HG03139 (cell line): ENCODE results near the gene UNC5B.

Source experiments
- ATAC-seq: cut with Tn5 transposase; IDR thresholded peaks from one replicate; pipeline ENCODE4 v1.9.1; 2021; ENCODE audit not compliant: unreplicated experiment

Gene UNC5B

DNA sequence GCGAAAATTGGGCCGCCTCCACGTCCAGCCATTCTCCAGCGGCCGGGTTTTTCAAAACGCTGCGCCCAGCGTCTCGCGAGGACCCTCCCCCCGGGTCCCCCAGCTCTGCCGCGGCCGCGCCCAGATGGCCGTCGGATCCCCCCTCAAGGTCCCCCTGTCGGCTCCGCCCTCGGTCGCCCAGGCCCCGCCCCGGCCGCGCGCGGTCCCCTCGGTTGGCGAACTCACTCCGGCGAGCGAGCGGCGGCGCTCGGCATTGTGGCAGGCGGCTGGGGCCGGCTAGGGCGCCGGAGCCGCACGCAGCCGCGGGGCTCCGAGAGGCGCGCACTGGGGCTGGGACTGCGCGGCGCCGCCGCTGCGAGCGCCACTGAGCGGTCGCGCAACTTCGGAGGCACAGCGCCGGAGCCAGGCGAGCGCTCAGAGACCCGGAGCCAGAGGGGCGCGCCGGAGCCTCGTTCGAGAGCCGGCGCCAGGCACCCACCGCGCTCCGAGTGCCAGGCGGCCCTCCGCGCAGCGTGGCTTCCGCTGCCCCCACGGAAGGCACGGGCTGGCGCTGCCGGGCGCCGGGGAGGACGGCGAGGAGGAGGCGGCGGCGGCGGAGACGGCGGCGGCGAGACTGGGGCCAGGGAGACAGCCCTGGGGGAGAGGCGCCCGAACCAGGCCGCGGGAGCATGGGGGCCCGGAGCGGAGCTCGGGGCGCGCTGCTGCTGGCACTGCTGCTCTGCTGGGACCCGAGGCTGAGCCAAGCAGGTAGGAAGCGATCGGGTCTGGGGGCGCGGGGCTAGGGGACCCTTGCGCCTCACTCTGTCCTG is at the start of gene UNC5B:
Gene UNC5B (plus strand): TSS at position 253 of the 809 bp plus-strand sequence. CDS start 416 bp downstream, at position 669.
- ATAC-seq: no peak

DNA sequence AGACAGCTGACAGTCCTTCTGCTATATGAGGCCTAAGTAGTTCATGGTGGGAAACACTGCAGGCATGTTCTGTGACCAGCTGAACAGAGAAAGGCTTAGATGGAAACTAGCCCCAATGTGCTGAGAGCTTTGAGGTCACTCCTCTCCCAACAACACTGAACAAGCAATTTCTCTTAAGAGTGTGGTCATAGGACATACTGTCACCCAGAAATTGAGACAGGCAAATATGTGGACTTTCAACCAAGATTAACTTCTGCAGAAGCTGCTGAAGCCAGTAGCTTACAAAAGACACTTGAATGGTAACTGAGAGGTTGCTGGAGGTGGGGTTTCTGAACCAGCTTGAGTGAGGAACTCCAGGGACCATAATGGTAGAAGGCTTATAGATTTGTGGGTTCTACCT is 38.9 kb upstream of the UNC5B start:
- ATAC-seq: no peak

- ATAC-seq: no peak
These were observed 35.7 kb upstream of the UNC5B start for GRCh38 chr10:71176661-71177060.

DNA sequence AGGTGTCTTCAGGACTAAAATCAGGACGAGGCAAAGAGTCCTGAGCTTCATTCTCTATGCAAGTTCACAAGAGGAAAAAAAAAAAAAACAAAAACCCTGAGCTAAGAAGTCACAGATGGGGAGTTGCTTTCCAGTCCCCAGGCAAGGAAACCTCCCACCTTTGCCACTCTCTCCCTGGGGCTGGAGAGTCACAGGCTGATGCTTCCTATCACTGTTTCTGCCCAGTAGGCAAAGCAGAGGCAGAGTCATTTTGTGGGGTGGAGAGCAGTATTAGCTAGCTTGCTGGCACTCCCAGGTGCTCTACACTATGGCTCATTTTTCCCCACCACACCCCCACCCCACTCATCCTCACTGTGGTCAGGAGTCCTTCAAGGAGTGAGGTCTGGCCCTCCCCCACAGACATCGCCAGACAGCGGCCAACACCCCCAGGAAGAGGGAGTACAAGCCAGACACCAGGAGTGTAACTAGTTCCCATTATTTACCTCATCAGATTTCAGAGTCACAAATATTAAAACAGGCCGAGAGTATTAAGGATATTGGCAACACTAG is 34.6 kb upstream of the UNC5B start:
- ATAC-seq: no peak

DNA sequence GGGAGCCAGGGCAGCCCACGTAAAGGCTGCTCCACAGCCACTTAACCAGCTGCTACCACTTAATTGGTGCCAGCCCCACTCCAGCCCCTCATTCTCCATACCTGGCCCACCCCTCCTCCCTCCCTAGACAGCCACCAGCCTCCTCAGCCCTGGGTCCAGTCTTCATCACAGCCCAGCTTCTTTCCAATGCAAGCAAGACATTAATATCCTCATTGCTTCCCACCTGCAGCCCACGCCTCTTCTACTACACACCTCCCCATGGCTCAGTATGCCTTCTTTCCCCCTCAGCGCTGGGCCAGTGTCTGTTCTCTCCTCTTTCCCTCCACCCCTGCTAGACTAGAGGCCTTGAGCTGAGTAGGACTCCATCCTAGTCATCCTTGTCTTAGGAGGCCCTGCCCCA is 33.5 kb upstream of the UNC5B start:
- ATAC-seq: no peak

GRCh38 chr10:71179382-71179781 is 33.0 kb upstream of the UNC5B start:
- no peak for ATAC-seq

GRCh38 chr10:71184421-71184820 is 27.9 kb upstream of the UNC5B start:
- ATAC-seq: no peak

DNA sequence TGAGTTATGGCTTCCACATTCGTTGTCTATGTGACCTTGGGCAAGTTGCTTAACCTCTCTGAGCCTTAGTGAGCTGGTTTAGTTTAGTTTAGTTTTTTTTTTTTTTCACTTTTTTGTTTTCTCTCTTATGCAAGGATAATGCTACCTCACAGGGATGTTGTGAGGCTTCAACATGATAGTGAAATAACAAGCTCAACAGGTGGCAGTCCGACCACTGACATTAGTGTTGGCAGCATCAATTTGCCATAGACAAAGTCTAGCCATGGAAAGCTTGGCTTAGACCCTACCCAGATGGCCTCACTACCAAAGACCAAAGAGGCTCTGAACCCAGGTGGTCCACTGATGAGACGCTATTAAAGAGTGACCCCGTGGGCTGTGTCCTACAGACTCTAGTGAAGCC is 27.2 kb upstream of the UNC5B start:
- ATAC-seq: no peak

- ATAC-seq: no peak
These were observed 25.2 kb upstream of the UNC5B start for GRCh38 chr10:71187197-71187596.

- no peak for ATAC-seq
These were observed 24.8 kb upstream of the UNC5B start for GRCh38 chr10:71187600-71187999.

DNA sequence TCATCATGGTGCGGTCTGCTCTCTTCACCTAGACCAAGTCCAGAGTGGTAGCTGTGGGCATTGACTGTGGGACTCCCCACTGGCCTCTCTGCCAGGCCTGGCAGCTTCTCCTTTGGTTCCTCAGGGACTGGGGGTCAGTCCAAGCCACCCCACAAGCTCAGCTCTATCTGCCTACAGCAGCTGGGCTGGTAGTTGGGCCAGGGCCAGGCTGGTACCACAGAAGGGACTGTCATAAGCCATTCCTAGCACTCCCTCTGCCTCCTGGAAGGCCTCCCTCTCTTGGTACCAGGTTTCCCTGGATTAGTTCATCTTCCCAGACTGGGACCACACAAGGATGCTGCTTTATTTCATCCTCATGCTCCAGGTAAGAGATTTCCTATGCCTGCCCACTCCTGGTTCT is 24.2 kb upstream of the UNC5B start:
- no peak for ATAC-seq

DNA sequence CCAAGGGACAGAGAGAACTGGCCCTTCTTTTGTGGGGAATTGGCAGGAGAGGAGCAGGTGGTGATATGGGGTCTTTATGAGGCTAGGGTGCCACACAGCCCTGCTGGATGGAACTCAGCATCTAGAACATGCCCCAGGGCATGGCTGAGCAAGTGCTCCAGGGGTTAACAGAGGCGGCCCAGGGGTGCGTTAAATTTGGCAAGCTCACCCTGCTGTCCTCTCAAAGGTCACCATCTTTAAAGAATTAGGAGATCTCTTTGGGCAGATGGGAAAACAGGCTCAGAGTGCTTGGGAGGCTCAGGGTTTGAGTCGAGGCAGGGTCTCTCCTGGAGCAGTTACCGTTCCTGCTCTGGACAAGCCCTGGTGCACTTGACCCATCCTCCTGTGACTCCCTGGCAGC is 21.4 kb upstream of the UNC5B start:
- no peak for ATAC-seq

GRCh38 chr10:71191551-71192076 is 20.8 kb upstream of the UNC5B start:
- no peak for ATAC-seq

DNA sequence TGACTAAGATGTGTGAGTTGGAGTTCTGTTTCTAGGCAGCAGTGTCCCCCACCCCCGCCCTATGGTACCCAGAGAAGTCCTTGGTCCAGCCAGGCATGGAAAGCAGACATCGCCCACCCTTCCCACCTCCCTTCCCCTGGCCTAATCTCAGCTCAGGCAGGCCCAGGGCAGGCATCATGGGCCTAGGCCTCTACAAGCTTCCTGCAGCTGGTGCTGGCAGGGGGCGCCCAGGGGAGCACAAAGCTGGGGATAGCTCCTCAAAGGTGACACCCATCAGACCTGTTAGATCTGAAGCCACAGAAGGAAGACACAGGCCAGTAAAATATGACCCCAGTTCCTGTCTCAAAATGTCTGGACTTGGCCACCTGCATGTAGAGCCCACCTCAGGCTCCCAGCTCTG is 18.9 kb upstream of the UNC5B start:
- no peak for ATAC-seq

DNA sequence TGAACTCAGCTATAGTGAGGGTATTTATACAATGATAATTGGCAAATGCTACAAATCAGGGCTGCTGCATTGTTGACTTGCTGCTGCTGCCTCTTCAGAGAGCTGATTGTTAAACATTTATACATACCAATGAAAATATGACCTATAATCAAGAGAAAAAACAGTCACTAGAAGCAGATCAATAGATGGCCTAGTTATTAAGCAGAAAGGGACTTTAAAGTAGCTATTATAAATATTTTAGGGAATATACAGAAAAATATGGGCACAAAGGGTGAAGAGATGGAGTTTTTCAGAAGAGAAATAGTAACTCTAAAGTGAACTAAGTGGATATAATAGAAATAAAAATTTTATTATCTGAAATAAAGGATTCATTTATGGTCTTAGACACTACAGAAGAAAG is 14.4 kb upstream of the UNC5B start:
- no peak for ATAC-seq

GRCh38 chr10:71201849-71202248 is 10.5 kb upstream of the UNC5B start:
- no peak for ATAC-seq

DNA sequence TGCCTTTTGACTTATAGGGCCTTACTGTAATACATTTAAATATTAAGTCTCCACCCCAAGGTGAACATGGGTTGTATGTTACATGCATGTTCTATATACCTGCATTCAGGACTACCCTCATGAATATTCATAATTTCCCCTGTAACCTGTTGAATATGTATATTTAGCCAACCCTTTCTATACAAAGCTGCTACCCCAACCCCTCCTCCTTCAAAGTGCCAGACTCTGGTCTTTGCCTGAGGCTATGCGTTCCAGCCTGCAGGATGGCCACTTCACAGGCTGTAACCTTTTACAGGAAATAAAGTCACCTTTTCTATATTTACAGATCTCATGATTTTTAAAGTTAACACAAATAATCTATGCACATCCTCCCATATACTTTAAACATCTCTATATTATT is 10.1 kb upstream of the UNC5B start:
- ATAC-seq: no peak

DNA sequence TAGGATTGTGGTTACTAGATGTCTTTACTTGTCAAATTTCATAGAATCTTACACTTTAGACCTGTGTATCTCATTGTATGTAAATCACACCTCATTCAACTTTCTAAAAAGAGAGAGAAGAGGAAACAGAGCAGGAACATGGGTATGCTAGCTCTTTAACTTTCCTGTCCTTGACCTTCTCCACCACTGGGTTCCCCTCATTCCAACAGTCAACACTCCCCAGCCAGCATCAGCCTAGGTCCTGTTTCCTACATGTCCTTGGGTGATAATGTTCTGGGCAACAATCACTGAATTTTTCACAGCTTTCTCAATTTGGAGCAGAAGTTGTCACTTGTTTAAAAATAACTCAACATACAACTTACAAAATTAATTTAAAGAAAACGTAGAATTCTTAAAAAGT is 9.2 kb upstream of the UNC5B start:
- no peak for ATAC-seq

- ATAC-seq: no peak
These were observed 8.7 kb upstream of the UNC5B start for GRCh38 chr10:71203716-71204115.

- no peak for ATAC-seq
These were observed 7.6 kb upstream of the UNC5B start for GRCh38 chr10:71204746-71205145.

DNA sequence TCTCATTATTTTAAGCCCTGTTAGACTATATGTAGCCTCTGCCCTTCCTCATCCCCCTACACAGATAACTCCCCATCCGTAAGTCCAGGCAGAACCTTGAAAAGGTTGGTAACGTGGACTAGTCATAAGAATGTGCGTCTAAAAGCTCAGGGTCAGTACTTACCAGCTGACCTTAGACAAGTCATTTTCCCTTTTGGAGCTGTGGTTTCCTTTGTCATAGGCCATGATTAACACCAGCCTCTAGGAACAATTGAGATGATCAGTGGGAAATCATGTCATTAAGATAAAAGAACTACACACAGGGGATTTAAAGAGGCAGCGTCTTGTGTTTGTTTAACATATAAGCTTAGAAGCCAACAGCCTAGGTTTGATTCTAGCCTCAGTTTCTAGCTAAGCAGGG is 6.9 kb upstream of the UNC5B start:
- no peak for ATAC-seq

GRCh38 chr10:71206911-71207310 is 5.5 kb upstream of the UNC5B start:
- no peak for ATAC-seq

DNA sequence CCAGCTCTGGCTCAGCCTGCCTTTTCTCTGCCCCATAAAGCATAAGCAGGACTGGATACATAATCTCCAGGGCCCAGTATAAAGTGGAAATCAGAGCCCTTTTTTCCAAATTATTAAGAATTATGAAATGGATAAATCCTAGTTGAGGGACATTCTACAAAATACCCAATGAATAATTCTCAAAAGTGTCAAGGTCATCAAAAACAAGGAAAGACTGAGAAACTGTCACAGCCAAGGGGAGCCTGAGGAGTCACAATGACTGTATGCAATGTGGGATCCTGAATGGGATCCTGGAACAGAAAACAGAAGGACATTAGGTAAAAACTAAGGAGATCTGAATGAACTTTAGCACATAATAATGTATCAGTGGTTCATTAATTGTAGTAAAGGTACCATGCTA is 4.8 kb upstream of the UNC5B start:
- no peak for ATAC-seq
